Breast epithelium (tissue), 3 donors: Measurements from ENCODE around the gene ZBTB45.
"Not testable (repeated sequence)": the region's sequence is repeated elsewhere in the genome, so short reads cannot be mapped to it uniquely, and the experiment has no call there.

Source experiments
- CTCF ChIP-seq, 3 donors: fragments of 450-650 bp; IDR thresholded peaks; one replicate each; pipeline ENCODE4 v1.5.1; 2016 to 2017; ENCODE audit warnings: antibody characterized with exemption in 3 of 3, mild to moderate bottlenecking in 3 of 3, moderate library complexity in 3 of 3
- POLR2A ChIP-seq: fragments of 450-650 bp; IDR thresholded peaks from one replicate; pipeline ENCODE4 v1.6.1; 2016; ENCODE audit warnings: antibody characterized with exemption, mild to moderate bottlenecking, moderate library complexity
- POLR2AphosphoS5 ChIP-seq, 3 donors: sonication (generic); formaldehyde crosslinking; IDR thresholded peaks; one replicate each; pipeline ENCODE4 v1.6.1; 2017; ENCODE audit warnings: antibody characterized with exemption in 3 of 3

GRCh38 chr19:58470837-58471543 is 48.6 kb downstream of the ZBTB45 start:
- not testable (repeated sequence) for TF ChIP-seq POLR2A; CTCF (IDR thresholded peaks at IDR 0.05); POLR2AphosphoS5 (IDR thresholded peaks at IDR 0.05)
